Gastrocnemius medialis (tissue), 4 donors: ENCODE data around the gene RBM23.

Experiments used
- POLR2A ChIP-seq, 2 donors: fragments of 450-650 bp; IDR thresholded peaks; one replicate each; pipeline ENCODE4 v1.6.1; 2017; ENCODE audit warnings: antibody characterized with exemption in 2 of 2, mild to moderate bottlenecking in 2 of 2, moderate library complexity in 2 of 2
- TF ChIP-seq, protein P1 (sequence below), 5 experiments: fragments of 450-650 bp in 3 of 5; fragments of 200-600 bp in 2 of 5; sonication (generic) in 2 of 5; IDR thresholded peaks in 4 of 5; conservative IDR thresholded peaks in 1 of 5; 1 replicate in 4 of 5; 2 replicates in 1 of 5; pipeline ENCODE4 v1.5.1; 2016 to 2019; ENCODE audit warnings: antibody characterized with exemption in 5 of 5, mild to moderate bottlenecking in 3 of 5, moderate library complexity in 3 of 5

- TF ChIP-seq, protein P1, sequence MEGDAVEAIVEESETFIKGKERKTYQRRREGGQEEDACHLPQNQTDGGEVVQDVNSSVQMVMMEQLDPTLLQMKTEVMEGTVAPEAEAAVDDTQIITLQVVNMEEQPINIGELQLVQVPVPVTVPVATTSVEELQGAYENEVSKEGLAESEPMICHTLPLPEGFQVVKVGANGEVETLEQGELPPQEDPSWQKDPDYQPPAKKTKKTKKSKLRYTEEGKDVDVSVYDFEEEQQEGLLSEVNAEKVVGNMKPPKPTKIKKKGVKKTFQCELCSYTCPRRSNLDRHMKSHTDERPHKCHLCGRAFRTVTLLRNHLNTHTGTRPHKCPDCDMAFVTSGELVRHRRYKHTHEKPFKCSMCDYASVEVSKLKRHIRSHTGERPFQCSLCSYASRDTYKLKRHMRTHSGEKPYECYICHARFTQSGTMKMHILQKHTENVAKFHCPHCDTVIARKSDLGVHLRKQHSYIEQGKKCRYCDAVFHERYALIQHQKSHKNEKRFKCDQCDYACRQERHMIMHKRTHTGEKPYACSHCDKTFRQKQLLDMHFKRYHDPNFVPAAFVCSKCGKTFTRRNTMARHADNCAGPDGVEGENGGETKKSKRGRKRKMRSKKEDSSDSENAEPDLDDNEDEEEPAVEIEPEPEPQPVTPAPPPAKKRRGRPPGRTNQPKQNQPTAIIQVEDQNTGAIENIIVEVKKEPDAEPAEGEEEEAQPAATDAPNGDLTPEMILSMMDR (IDR thresholded peaks at IDR 0.05 in 4 of 5, conservative IDR thresholded peaks at IDR 0.05 in 1 of 5), result no peak
- TF ChIP-seq POLR2A (IDR thresholded peaks at IDR 0.05), result no peak
These were observed 11.0 kb upstream of the RBM23 start for GRCh38 chr14:22929961-22930364.
